ENCODE results near the gene GALNT11. TPM values are rescaled to one million over a fixed set of nuclear protein-coding genes. Genes with fewer than 3 reads are reported as not detected.
"Not testable (repeated sequence)": the region's sequence is repeated elsewhere in the genome, so short reads cannot be mapped to it uniquely, and the experiment has no call there.

The GALNT11 gene
- total and polyA plus RNA-seq, 9 of the 15 experiments (the other 6 are each of a cell fraction or from before 2014, with no cell fraction given) = 8.2 to 59.5 (median 36.5) TPM

- H3K4me2 ChIP-seq (ENCODE audit: insufficient read depth, low read length); H4K20me1 ChIP-seq (replicated peaks; ENCODE audit: control insufficient read depth, insufficient read depth, low read length); H3K27ac ChIP-seq (ENCODE audit: extremely low read depth, low read depth, low read length); DNase-seq (ENCODE audit: extremely low read depth in 1 of 4, low spot score in 3 of 4); POLR2A ChIA-PET; FAIRE-seq; intact Hi-C loops (cut with micrococcal nuclease); H3K9me1 ChIP-seq (ENCODE audit: control insufficient read depth, insufficient read depth, low read length); H3K79me2 ChIP-seq (ENCODE audit: control insufficient read depth, insufficient read depth, low read length); H3K9ac ChIP-seq (ENCODE audit: insufficient read depth in 1 of 2, low read depth in 2 of 2, low read length in 2 of 2); BruUV-seq (replicated peaks); CTCF ChIA-PET (ENCODE audit: low intra/inter-chr PET ratio); H3K27me3 ChIP-seq (ENCODE audit: control insufficient read depth in 2 of 2, insufficient read depth in 2 of 2, low read length in 2 of 2); H3K4me3 ChIP-seq; H3K4me1 ChIP-seq (replicated peaks in 1 of 2; ENCODE audit: control insufficient read depth in 2 of 2, insufficient read depth in 2 of 2, low read length in 2 of 2); H2AFZ ChIP-seq (ENCODE audit: low read depth, low read length); H3K9me3 ChIP-seq (replicated peaks; ENCODE audit: control insufficient read depth, insufficient read depth, low read depth, low read length); in situ Hi-C loops (cut with MboI); H3K36me3 ChIP-seq (ENCODE audit: control insufficient read depth, insufficient read depth, low read length); ATAC-seq: not testable (repeated sequence)
- WGBS (ENCODE audit: insufficient coverage, low coverage, missing lambda C conversion rate) = 60% methylated on average over 3 of the region's 3 CpGs
- TF ChIP-seq ZNF316 (IDR thresholded peaks at IDR 0.05) = peak; percentile 88
- TF ChIP-seq C11orf30 (IDR thresholded peaks at IDR 0.05; ENCODE audit: low read depth) = peak; percentile 67
- TF ChIP-seq MAFG (tag; conservative IDR thresholded peaks at IDR 0.05) = peak; percentile 37; the same call in 1 of the 2 replicates
Observed at GRCh38 chr7:152063192-152063591, 37.7 kb downstream of the GALNT11 start.

- not testable (repeated sequence) for BruUV-seq (replicated peaks); DNase-seq (ENCODE audit: extremely low read depth in 1 of 4, low spot score in 3 of 4)
- WGBS (ENCODE audit: insufficient coverage, low coverage, missing lambda C conversion rate) = 55% methylated on average over 3 of the region's 3 CpGs
Observed at GRCh38 chr7:152063821-152064220, 38.3 kb downstream of the GALNT11 start.

More at GRCh38 chr7:152063821-152064220, 38.3 kb downstream of the GALNT11 start:
- ATAC-seq; H3K4me1 ChIP-seq (replicated peaks in 1 of 2; ENCODE audit: control insufficient read depth in 2 of 2, insufficient read depth in 2 of 2, low read length in 2 of 2); CTCF ChIA-PET (ENCODE audit: low intra/inter-chr PET ratio); H4K20me1 ChIP-seq (replicated peaks; ENCODE audit: control insufficient read depth, insufficient read depth, low read length); H3K4me3 ChIP-seq; H2AFZ ChIP-seq (ENCODE audit: low read depth, low read length); in situ Hi-C loops (cut with MboI); H3K9me1 ChIP-seq (ENCODE audit: control insufficient read depth, insufficient read depth, low read length); H3K27me3 ChIP-seq (ENCODE audit: control insufficient read depth in 2 of 2, insufficient read depth in 2 of 2, low read length in 2 of 2); H3K9ac ChIP-seq (ENCODE audit: insufficient read depth in 1 of 2, low read depth in 2 of 2, low read length in 2 of 2); FAIRE-seq; H3K4me2 ChIP-seq (ENCODE audit: insufficient read depth, low read length); H3K27ac ChIP-seq (ENCODE audit: extremely low read depth, low read depth, low read length); H3K36me3 ChIP-seq (ENCODE audit: control insufficient read depth, insufficient read depth, low read length); H3K9me3 ChIP-seq (replicated peaks; ENCODE audit: control insufficient read depth, insufficient read depth, low read depth, low read length); H3K79me2 ChIP-seq (ENCODE audit: control insufficient read depth, insufficient read depth, low read length); intact Hi-C loops (cut with micrococcal nuclease): not testable (repeated sequence)
- POLR2A ChIA-PET = interaction anchor here (0.6 to 1.9 kb wide), 2 partner anchors 15 to 625 kb away, joined by 3 to 4 read pairs; no protein-coding TSS in a partner anchor
